H1 (cell line): ENCODE measurements around the gene RAB21. TPM values are rescaled to one million over a fixed set of nuclear protein-coding genes. Genes with fewer than 3 reads are reported as not detected.

Source experiments
- CTBP2 ChIP-seq: IDR thresholded peaks from 2 replicates; pipeline ENCODE4 v1.7.0; 2011; ENCODE audit warnings: borderline replicate concordance, mild to moderate bottlenecking, moderate library complexity, mixed read lengths, low read length; ENCODE audit not compliant: insufficient read depth, insufficient read length
- JUN ChIP-seq: IDR thresholded peaks from 2 replicates; pipeline ENCODE4 v1.6.1; 2011; ENCODE audit warnings: low read depth, mild to moderate bottlenecking, improper control_type of control experiment, low read length
- KDM5A ChIP-seq: fragments of 200-600 bp; IDR thresholded peaks from 2 replicates; pipeline ENCODE4 v1.7.1; 2012; ENCODE audit warnings: mild to moderate bottlenecking, low read length, inconsistent platforms, mixed read lengths
- SAP30 ChIP-seq: fragments of 300-600 bp; sonication (generic); IDR thresholded peaks from 2 replicates; pipeline ENCODE4 v1.7.1; 2012; ENCODE audit warnings: low read length, moderate library complexity, mild to moderate bottlenecking, inconsistent platforms; ENCODE audit not compliant: insufficient read depth, insufficient replicate concordance
- SIN3A ChIP-seq, 2 experiments: IDR thresholded peaks in 1 of 2; conservative IDR thresholded peaks in 1 of 2; 2 replicates each; pipeline ENCODE4 v1.6.1; 2011 to 2012; ENCODE audit warnings: low read length in 2 of 2, improper control_type of control experiment in 1 of 2, low read depth in 1 of 2, mild to moderate bottlenecking in 1 of 2
- SP1 ChIP-seq: IDR thresholded peaks from 2 replicates; pipeline ENCODE4 v1.6.1; 2011; ENCODE audit warnings: low read depth, low read length
- SRF ChIP-seq: IDR thresholded peaks from 2 replicates; pipeline ENCODE4 v1.6.1; 2011; ENCODE audit warnings: mild to moderate bottlenecking, low read depth, low read length, moderate library complexity
- SUZ12 ChIP-seq: fragments of 200-600 bp; sonication (generic); IDR thresholded peaks from 2 replicates; pipeline ENCODE4 v1.6.1; 2012; ENCODE audit warnings: mild to moderate bottlenecking, inconsistent platforms, low read length, moderate library complexity, mixed read lengths
- polyA plus RNA-seq, 7 experiments: library from polyadenylated mRNA; depleted of rRNA in 3 of 7; stranded (reverse) in 5 of 7; unstranded in 2 of 7; fragments of >200 nt in 5 of 7; fragments of 200-250 nt in 2 of 7; gene quantifications; 1 replicate in 5 of 7; 2 replicates in 1 of 7; 4 replicates in 1 of 7; pipeline versions ENCODE4 v1.2.1 to v1.2.3, GENCODE V29; 2011 to 2013; ENCODE audit warnings: missing spikeins in 2 of 7, mixed read lengths in 2 of 7
- total RNA-seq: library from RNA; stranded (reverse); fragmentation: NEBNext Ultra II Directional; extraction: Animal tissue kit (Norgen Biotek cat#: 25700); gene quantifications from 2 replicates; pipeline ENCODE4 v1.2.1, GENCODE V29; 2021
- TF ChIP-seq, protein P1 (sequence below): IDR thresholded peaks from 2 replicates; pipeline ENCODE4 v1.6.1; 2012; ENCODE audit warnings: low read length, inconsistent platforms

RAB21 gene
- total and polyA plus RNA-seq, 2 of the 8 experiments (the other 6 are each of a cell fraction or from before 2014, with no cell fraction given) = 1.2 to 47.2 TPM

DNA sequence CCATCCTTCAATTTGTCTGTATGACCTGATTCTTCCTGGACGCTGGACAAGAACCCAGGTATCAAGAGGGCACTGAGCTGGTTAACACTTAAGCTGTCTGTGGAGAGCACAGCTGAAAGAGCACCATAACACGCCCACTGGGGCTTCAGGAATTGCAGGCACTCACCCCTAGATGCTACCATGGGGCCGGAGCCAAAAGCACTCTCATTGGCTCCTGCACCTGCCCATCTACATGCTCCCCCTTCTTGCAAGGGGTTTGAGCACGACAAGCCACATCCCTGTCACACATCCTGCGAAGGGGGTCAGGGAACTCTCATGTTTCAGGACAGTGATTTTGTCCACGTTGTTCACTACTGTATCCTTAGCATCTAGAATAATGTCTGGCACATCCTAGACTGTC, 49.8 kb downstream of the RAB21 start (continued):
- TF ChIP-seq, protein P1, sequence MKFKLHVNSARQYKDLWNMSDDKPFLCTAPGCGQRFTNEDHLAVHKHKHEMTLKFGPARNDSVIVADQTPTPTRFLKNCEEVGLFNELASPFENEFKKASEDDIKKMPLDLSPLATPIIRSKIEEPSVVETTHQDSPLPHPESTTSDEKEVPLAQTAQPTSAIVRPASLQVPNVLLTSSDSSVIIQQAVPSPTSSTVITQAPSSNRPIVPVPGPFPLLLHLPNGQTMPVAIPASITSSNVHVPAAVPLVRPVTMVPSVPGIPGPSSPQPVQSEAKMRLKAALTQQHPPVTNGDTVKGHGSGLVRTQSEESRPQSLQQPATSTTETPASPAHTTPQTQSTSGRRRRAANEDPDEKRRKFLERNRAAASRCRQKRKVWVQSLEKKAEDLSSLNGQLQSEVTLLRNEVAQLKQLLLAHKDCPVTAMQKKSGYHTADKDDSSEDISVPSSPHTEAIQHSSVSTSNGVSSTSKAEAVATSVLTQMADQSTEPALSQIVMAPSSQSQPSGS = no peak
- peak; percentile 75; the same call in 1 of the 2 replicates for TF ChIP-seq SP1
- no peak for TF ChIP-seq JUN
- TF ChIP-seq SRF = no peak
- no peak for TF ChIP-seq SAP30
- no peak for TF ChIP-seq KDM5A
- no peak for TF ChIP-seq SIN3A (conservative IDR thresholded peaks at IDR 0.05 in 1 of 2, IDR thresholded peaks at IDR 0.05 in 1 of 2; ENCODE audit: low read depth in 1 of 2, low read length in 2 of 2)
- TF ChIP-seq CTBP2 = no peak
- TF ChIP-seq SUZ12 = no peak
